ENCODE measurements around the gene IL4.
"Not testable (repeated sequence)": the region's sequence is repeated elsewhere in the genome, so short reads cannot be mapped to it uniquely, and the experiment has no call there.

IL4 gene

GRCh38 chr5:132674671-132675506, 1.1 kb downstream of the IL4 start:
- DNase-seq = no peak

- no peak for DNase-seq
Measured at GRCh38 chr5:132675936-132676689, 2.3 kb downstream of the IL4 start.

GRCh38 chr5:132677191-132677590, 3.4 kb downstream of the IL4 start:
- no peak for DNase-seq

- DNase-seq = no peak
Measured at GRCh38 chr5:132677682-132678400, 4.1 kb downstream of the IL4 start.

- DNase-seq = no peak
Measured at GRCh38 chr5:132678735-132679134, 4.9 kb downstream of the IL4 start.

- DNase-seq = no peak
Measured at GRCh38 chr5:132679166-132679565, 5.4 kb downstream of the IL4 start.

- no peak for DNase-seq
Measured at GRCh38 chr5:132679717-132680380, 6.1 kb downstream of the IL4 start.

- no peak for DNase-seq
Measured at GRCh38 chr5:132680780-132681475, 7.1 kb downstream of the IL4 start.

GRCh38 chr5:132681476-132681831, 7.7 kb downstream of the IL4 start:
- no peak for DNase-seq

GRCh38 chr5:132681983-132682382, 8.2 kb downstream of the IL4 start:
- no peak for DNase-seq

- DNase-seq = no peak
Measured at GRCh38 chr5:132684491-132684890, 10.7 kb downstream of the IL4 start.

GRCh38 chr5:132684922-132685720, 11.3 kb downstream of the IL4 start:
- no peak for DNase-seq

GRCh38 chr5:132686193-132686592, 12.4 kb downstream of the IL4 start:
- DNase-seq = no peak

- no peak for DNase-seq
Measured at GRCh38 chr5:132687995-132688394, 14.2 kb downstream of the IL4 start.

- no peak for DNase-seq
Measured at GRCh38 chr5:132688536-132689339, 14.9 kb downstream of the IL4 start.

GRCh38 chr5:132689513-132689912, 15.7 kb downstream of the IL4 start:
- no peak for DNase-seq

- no peak for DNase-seq
Measured at GRCh38 chr5:132690156-132690555, 16.4 kb downstream of the IL4 start.

GRCh38 chr5:132691755-132692631, 18.2 kb downstream of the IL4 start:
- not testable (repeated sequence) for DNase-seq

GRCh38 chr5:132692632-132692967, 18.8 kb downstream of the IL4 start:
- no peak for DNase-seq

- no peak for DNase-seq
Measured at GRCh38 chr5:132695956-132696355, 22.2 kb downstream of the IL4 start.
